GM23338 (cell line): ENCODE measurements around the gene CDKN1A. TPM values are rescaled to one million over a fixed set of nuclear protein-coding genes. Genes with fewer than 3 reads are reported as not detected.

Source experiments
- ATAC-seq: fragments of 200-7000 bp; cut with Tn5 transposase; 3 replicates; pipeline ENCODE4 v1.9.1; 2020
- DNase-seq: peaks from one replicate; pipeline ENCODE4 v3.0.0-alpha.2; 2015; ENCODE audit warnings: low spot score
- H2AFZ ChIP-seq: fragments of 200-600 bp; sonication (generic); 2 replicates; pipeline ENCODE4 v1.8.0; 2016; ENCODE audit warnings: antibody characterized with exemption, mild to moderate bottlenecking, moderate library complexity
- H3F3A ChIP-seq: fragments of 200-600 bp; sonication (generic); replicated peaks from 2 replicates; pipeline ENCODE4 v1.8.0; 2017; ENCODE audit warnings: antibody characterized with exemption, mixed run types, low read depth
- H3K27ac ChIP-seq: fragments of 200-600 bp; sonication (generic); 2 replicates; pipeline ENCODE4 v1.6.1; 2016; ENCODE audit warnings: low read depth
- H3K27me3 ChIP-seq: fragments of 200-600 bp; sonication (generic); 2 replicates; pipeline ENCODE4 v1.8.0; 2016; ENCODE audit warnings: mild to moderate bottlenecking, mixed run types, moderate library complexity; ENCODE audit not compliant: insufficient read depth
- H3K36me3 ChIP-seq: fragments of 200-600 bp; sonication (generic); 2 replicates; pipeline ENCODE4 v1.8.0; 2016; ENCODE audit warnings: mild to moderate bottlenecking; ENCODE audit not compliant: insufficient read depth
- H3K4me1 ChIP-seq: fragments of 200-600 bp; sonication (generic); 2 replicates; pipeline ENCODE4 v1.8.0; 2016; ENCODE audit warnings: mild to moderate bottlenecking, moderate library complexity; ENCODE audit not compliant: insufficient read depth
- H3K4me2 ChIP-seq: fragments of 200-600 bp; sonication (generic); 2 replicates; pipeline ENCODE4 v1.7.1; 2017; ENCODE audit warnings: mixed run types
- H3K4me3 ChIP-seq: fragments of 200-600 bp; sonication (generic); 2 replicates; pipeline ENCODE4 v1.6.1; 2016; ENCODE audit warnings: mixed run types
- H3K79me2 ChIP-seq: fragments of 200-600 bp; sonication (generic); replicated peaks from 2 replicates; pipeline ENCODE4 v1.8.0; 2017; ENCODE audit warnings: mild to moderate bottlenecking; ENCODE audit not compliant: insufficient read depth
- H3K9me2 ChIP-seq: fragments of 200-600 bp; sonication (generic); 2 replicates; pipeline ENCODE4 v1.8.0; 2017; ENCODE audit not compliant: insufficient read depth
- H4K20me1 ChIP-seq: fragments of 200-600 bp; sonication (generic); replicated peaks from 2 replicates; pipeline ENCODE4 v1.8.0; 2017; ENCODE audit warnings: mild to moderate bottlenecking; ENCODE audit not compliant: insufficient read depth
- H3K27ac Mint-ChIP-seq: 2 replicates; pipeline ENCODE4 v1.8.0; 2020; ENCODE audit warnings: inconsistent platforms, mild to moderate bottlenecking, moderate library complexity, mixed read lengths
- H3K27me3 Mint-ChIP-seq: 3 replicates; pipeline ENCODE4 v1.8.0; 2022; ENCODE audit warnings: low read depth, mild to moderate bottlenecking, moderate library complexity, mixed read lengths, inconsistent platforms; ENCODE audit not compliant: insufficient read depth, poor library complexity
- H3K36me3 Mint-ChIP-seq: 3 replicates; pipeline ENCODE4 v1.8.0; 2021; ENCODE audit warnings: low read depth, mild to moderate bottlenecking, inconsistent platforms, moderate library complexity, mixed read lengths
- H3K4me1 Mint-ChIP-seq: 3 replicates; pipeline ENCODE4 v1.8.0; 2020; ENCODE audit warnings: mild to moderate bottlenecking, inconsistent platforms, mixed read lengths
- H3K4me3 Mint-ChIP-seq: 3 replicates; pipeline ENCODE4 v1.8.0; 2021; ENCODE audit warnings: moderate library complexity, mild to moderate bottlenecking, inconsistent platforms, mixed read lengths
- H3K9me3 Mint-ChIP-seq: 3 replicates; pipeline ENCODE4 v1.8.0; 2020; ENCODE audit warnings: moderate library complexity, mild to moderate bottlenecking, inconsistent platforms, mixed read lengths
- CREB1 ChIP-seq: fragments of 250-450 bp; sonication (Bioruptor Pico); IDR thresholded peaks from 2 replicates; pipeline ENCODE4 v1.5.0; 2020; ENCODE audit warnings: low read depth, mild to moderate bottlenecking, moderate library complexity
- CTCF ChIP-seq, 2 experiments: fragments of 200-600 bp in 1 of 2; sonication (generic) in 1 of 2; conservative IDR thresholded peaks; 2 replicates each; pipeline versions ENCODE4 v1.5.1 to v1.6.1; 2016 to 2017; ENCODE audit warnings: antibody characterized with exemption in 2 of 2, low read depth in 2 of 2, mild to moderate bottlenecking in 2 of 2, moderate library complexity in 1 of 2
- ETS1 ChIP-seq: IDR thresholded peaks from 2 replicates; pipeline ENCODE4 v1.6.1; 2016; ENCODE audit warnings: antibody characterized with exemption
- EZH2 ChIP-seq: fragments of 200-600 bp; sonication (generic); IDR thresholded peaks from one replicate; pipeline ENCODE4 v1.8.0; 2017; ENCODE audit warnings: antibody characterized with exemption, mild to moderate bottlenecking, low read depth; ENCODE audit not compliant: unreplicated experiment
- EZH2phosphoT487 ChIP-seq: fragments of 200-600 bp; sonication (generic); IDR thresholded peaks from one replicate; pipeline ENCODE4 v1.8.1; 2018; ENCODE audit warnings: antibody characterized with exemption; ENCODE audit not compliant: unreplicated experiment
- JUNB ChIP-seq: IDR thresholded peaks from one replicate; pipeline ENCODE4 v1.6.1; 2016; ENCODE audit warnings: antibody characterized with exemption; ENCODE audit not compliant: unreplicated experiment
- POLR2AphosphoS5 ChIP-seq: IDR thresholded peaks from 2 replicates; pipeline ENCODE4 v1.6.1; 2016; ENCODE audit warnings: antibody characterized with exemption, low read depth
- REST ChIP-seq: IDR thresholded peaks from one replicate; pipeline ENCODE4 v1.6.1; 2018; ENCODE audit warnings: antibody characterized with exemption; ENCODE audit not compliant: unreplicated experiment
- STAT1 ChIP-seq: IDR thresholded peaks from one replicate; pipeline ENCODE4 v1.6.1; 2016; ENCODE audit warnings: antibody characterized with exemption; ENCODE audit not compliant: unreplicated experiment
- ZNF114 ChIP-seq: fragments of 250-450 bp; sonication (Bioruptor Pico); IDR thresholded peaks from 2 replicates; pipeline ENCODE4 v1.5.0; 2020; ENCODE audit warnings: mild to moderate bottlenecking, moderate library complexity
- ZNF331 ChIP-seq: fragments of 250-450 bp; sonication (Bioruptor Pico); IDR thresholded peaks from 2 replicates; pipeline ENCODE4 v1.5.0; 2020; ENCODE audit warnings: low read depth, mild to moderate bottlenecking, moderate library complexity
- ZNF462 ChIP-seq: fragments of 250-450 bp; sonication (Bioruptor Pico); IDR thresholded peaks from 2 replicates; pipeline ENCODE4 v1.5.0; 2020; ENCODE audit warnings: mild to moderate bottlenecking, moderate library complexity
- polyA plus RNA-seq: library from polyadenylated mRNA; unstranded; fragments of >200 nt; fragmentation: Nextera tagmentation; extraction: Ambion mirVana; gene quantifications from 2 replicates; pipeline ENCODE4 v1.2.1, GENCODE V29; 2016
- total RNA-seq: library from RNA; depleted of rRNA; stranded (reverse); fragments of >200 nt; shearing (Covaris generic); gene quantifications from 2 replicates; pipeline ENCODE4 v1.2.3, GENCODE V29; 2014

CDKN1A gene
- total and polyA plus RNA-seq, 2 experiments from 2014 or later: 31.5 to 45.6 TPM

- H3K36me3 ChIP-seq: peaks cover 13% of the 10 kb centered on the region; the same call in 1 of the 2 replicates
- DNase-seq: no peak
- no peaks in the 10 kb centered on the region for H3K27me3 ChIP-seq
- H3K4me3 ChIP-seq: no peak overlapping the region
- H3K4me2 ChIP-seq: no peak overlapping the region
- no peak overlapping the region for H3K27ac ChIP-seq
- H2AFZ ChIP-seq: no peak overlapping the region
- Mint-ChIP-seq H3K4me1 (peaks cover 2% of the 10 kb centered on the region; the same call in 2 of the 3 replicates), H3K27ac (no peak overlapping the region), H3K4me3 (no peak overlapping the region), H3K9me3 (no peaks in the 10 kb centered on the region), H3K36me3 (peaks cover 31% of the 10 kb centered on the region), H3K27me3 (peaks cover 6% of the 10 kb centered on the region)
- H4K20me1 ChIP-seq: no peaks in the 10 kb centered on the region; the same call in none of the 2 replicates
- no peak for TF ChIP-seq REST
- no peak for TF ChIP-seq ZNF331 (CRISPR knock-in tag)
- no peak for TF ChIP-seq EZH2phosphoT487
- no peak for TF ChIP-seq ZNF462 (CRISPR knock-in tag)
- TF ChIP-seq ZNF114: no peak
- TF ChIP-seq CREB1 (CRISPR knock-in tag): no peak
- TF ChIP-seq EZH2: no peak
- TF ChIP-seq JUNB: no peak
- TF ChIP-seq STAT1: no peak
- TF ChIP-seq CTCF (conservative IDR thresholded peaks at IDR 0.05; ENCODE audit: low read depth in 2 of 2): no peak
- no peak for TF ChIP-seq ETS1
- no peak for TF ChIP-seq POLR2AphosphoS5
- H3F3A ChIP-seq: no peaks in the 10 kb centered on the region
- H3K9me2 ChIP-seq: no peaks in the 10 kb centered on the region
- no peaks in the 10 kb centered on the region for H3K4me1 ChIP-seq
- no peaks in the 10 kb centered on the region; the same call in 1 of the 2 replicates for H3K79me2 ChIP-seq
- ATAC-seq: no peak
Measured at GRCh38 chr6:36688739-36689075, 10.2 kb downstream of the CDKN1A start.
